A549 (cell line): Measurements from ENCODE around the gene TPI1.

ENCODE experiments used
- BCL3 ChIP-seq: fragments of >200 bp; sonication (Bioruptor Twin); formaldehyde crosslinking; IDR thresholded peaks from 3 replicates; pipeline ENCODE4 v1.6.1; 2016
- CEBPB ChIP-seq, 2 experiments: fragments of >200 bp in 1 of 2; sonication (Bioruptor Twin) in 1 of 2; formaldehyde crosslinking in 1 of 2; IDR thresholded peaks; 2 replicates each; pipeline ENCODE4 v1.6.1; 2012 to 2016
- CHD2 ChIP-seq: fragments of 150-350 bp; IDR thresholded peaks from 2 replicates; pipeline ENCODE4 v1.6.1; 2014; ENCODE audit warnings: low read length; ENCODE audit not compliant: partially characterized antibody
- CTCF ChIP-seq: fragments of >200 bp; sonication (Bioruptor Twin); formaldehyde crosslinking; IDR thresholded peaks from 3 replicates; pipeline ENCODE4 v1.5.1; 2016
- ELK1 ChIP-seq: fragments of 150-350 bp; IDR thresholded peaks from 2 replicates; pipeline ENCODE4 v1.6.1; 2014; ENCODE audit warnings: low read depth, mild to moderate bottlenecking, low read length
- HDAC2 ChIP-seq: fragments of 200-600 bp; sonication (generic); IDR thresholded peaks from 2 replicates; pipeline ENCODE4 v1.6.1; 2016
- JUN ChIP-seq, 2 experiments: fragments of >200 bp; sonication (Bioruptor Twin); formaldehyde crosslinking; IDR thresholded peaks; 2 replicates in 1 of 2; 3 replicates in 1 of 2; pipeline ENCODE4 v1.6.1; 2016 to 2017
- MAX ChIP-seq: IDR thresholded peaks from 2 replicates; pipeline ENCODE4 v1.6.1; 2012
- NFE2L2 ChIP-seq: fragments of 150-350 bp; conservative IDR thresholded peaks from 2 replicates; pipeline ENCODE4 v1.6.1; 2014; ENCODE audit warnings: low read length
- POLR2A ChIP-seq: IDR thresholded peaks from 2 replicates; pipeline ENCODE4 v1.6.1; 2012; ENCODE audit warnings: mild to moderate bottlenecking, low read length
- RCOR1 ChIP-seq: fragments of 150-350 bp; IDR thresholded peaks from 2 replicates; pipeline ENCODE4 v1.6.1; 2014; ENCODE audit warnings: antibody characterized with exemption, low read length, low read depth
- REST ChIP-seq: fragments of 200-600 bp; sonication (generic); IDR thresholded peaks from 2 replicates; pipeline ENCODE4 v1.6.1; 2016; ENCODE audit warnings: antibody characterized with exemption, mild to moderate bottlenecking, moderate library complexity
- RNF2 ChIP-seq: fragments of 200-600 bp; sonication (generic); IDR thresholded peaks from 2 replicates; pipeline ENCODE4 v1.6.1; 2016; ENCODE audit warnings: low read depth, mild to moderate bottlenecking, antibody characterized with exemption, moderate library complexity, borderline replicate concordance
- ZFP36 ChIP-seq: fragments of 450-650 bp; IDR thresholded peaks from 2 replicates; pipeline ENCODE4 v1.6.1; 2014; ENCODE audit warnings: borderline replicate concordance; ENCODE audit not compliant: partially characterized antibody

- TF ChIP-seq RCOR1: no peak
- no peak for TF ChIP-seq NFE2L2
- 0 out of 3 replicates have a peak, but pooled peaks have one; percentile 37 for TF ChIP-seq BCL3
- TF ChIP-seq CTCF: no peak
- TF ChIP-seq POLR2A: peak; percentile 80
- TF ChIP-seq ZFP36: no peak
- no peak for TF ChIP-seq CEBPB (IDR thresholded peaks at IDR 0.05)
- TF ChIP-seq MAX: peak; percentile 64
- TF ChIP-seq HDAC2: no peak
- TF ChIP-seq JUN (IDR thresholded peaks at IDR 0.05): peak; percentile 74 to 85; a peak in 4 of 5 replicates
- TF ChIP-seq ELK1: no peak
- TF ChIP-seq REST: no peak
- no peak for TF ChIP-seq CHD2
- TF ChIP-seq RNF2: no peak
Measured at GRCh38 chr12:6851921-6852650, 15.2 kb upstream of the TPI1 start, which contains the start of gene USP5.
